ENCODE data around the gene PCDHGB3. TPM values are rescaled to one million over a fixed set of nuclear protein-coding genes. Genes with fewer than 3 reads are reported as not detected.
A peak's percentile ranks its signal among the peaks of the same experiment; 100 is the strongest.

PCDHGB3 gene
- total and polyA plus RNA-seq, 2 donors (not counting 3 experiments of a cell fraction or from before 2014, with no cell fraction given), result 1.8 to 2.0 TPM

DNA sequence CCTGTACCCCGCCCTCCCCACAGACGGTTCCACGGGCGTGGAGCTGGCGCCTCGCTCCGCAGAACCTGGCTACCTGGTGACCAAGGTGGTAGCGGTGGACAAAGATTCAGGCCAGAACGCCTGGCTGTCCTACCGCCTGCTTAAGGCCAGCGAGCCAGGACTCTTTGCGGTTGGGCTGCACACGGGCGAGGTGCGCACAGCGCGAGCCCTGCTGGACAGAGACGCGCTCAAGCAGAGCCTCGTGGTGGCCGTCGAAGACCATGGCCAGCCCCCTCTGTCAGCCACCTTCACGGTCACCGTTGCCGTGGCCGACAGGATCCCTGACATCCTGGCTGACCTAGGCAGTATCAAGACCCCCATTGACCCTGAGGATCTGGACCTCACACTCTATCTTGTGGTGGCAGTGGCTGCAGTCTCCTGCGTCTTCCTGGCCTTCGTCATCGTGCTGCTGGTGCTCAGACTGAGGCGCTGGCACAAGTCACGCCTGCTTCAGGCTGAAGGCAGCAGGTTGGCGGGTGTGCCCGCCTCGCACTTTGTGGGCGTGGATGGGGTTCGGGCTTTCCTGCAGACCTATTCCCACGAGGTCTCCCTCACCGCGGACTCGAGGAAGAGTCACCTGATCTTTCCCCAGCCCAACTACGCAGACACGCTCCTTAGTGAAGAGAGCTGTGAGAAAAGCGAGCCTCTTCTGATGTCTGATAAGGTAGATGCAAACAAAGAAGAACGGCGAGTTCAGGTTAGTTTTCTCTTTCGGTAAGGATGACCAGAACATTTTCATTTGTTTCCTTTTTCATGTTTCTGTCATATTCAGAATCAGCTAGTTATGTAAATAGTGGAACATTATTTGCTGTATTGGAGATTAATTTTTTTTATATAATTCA, 3.8 kb upstream of the PCDHGB3 start:
- intact Hi-C loops (cut with micrococcal nuclease), result no loop called here
- no peak overlapping the region for H3K4me3 ChIP-seq (replicated peaks in 1 of 3; ENCODE audit: insufficient read depth in 1 of 3, low read depth in 1 of 3, low read length in 3 of 3)

DNA sequence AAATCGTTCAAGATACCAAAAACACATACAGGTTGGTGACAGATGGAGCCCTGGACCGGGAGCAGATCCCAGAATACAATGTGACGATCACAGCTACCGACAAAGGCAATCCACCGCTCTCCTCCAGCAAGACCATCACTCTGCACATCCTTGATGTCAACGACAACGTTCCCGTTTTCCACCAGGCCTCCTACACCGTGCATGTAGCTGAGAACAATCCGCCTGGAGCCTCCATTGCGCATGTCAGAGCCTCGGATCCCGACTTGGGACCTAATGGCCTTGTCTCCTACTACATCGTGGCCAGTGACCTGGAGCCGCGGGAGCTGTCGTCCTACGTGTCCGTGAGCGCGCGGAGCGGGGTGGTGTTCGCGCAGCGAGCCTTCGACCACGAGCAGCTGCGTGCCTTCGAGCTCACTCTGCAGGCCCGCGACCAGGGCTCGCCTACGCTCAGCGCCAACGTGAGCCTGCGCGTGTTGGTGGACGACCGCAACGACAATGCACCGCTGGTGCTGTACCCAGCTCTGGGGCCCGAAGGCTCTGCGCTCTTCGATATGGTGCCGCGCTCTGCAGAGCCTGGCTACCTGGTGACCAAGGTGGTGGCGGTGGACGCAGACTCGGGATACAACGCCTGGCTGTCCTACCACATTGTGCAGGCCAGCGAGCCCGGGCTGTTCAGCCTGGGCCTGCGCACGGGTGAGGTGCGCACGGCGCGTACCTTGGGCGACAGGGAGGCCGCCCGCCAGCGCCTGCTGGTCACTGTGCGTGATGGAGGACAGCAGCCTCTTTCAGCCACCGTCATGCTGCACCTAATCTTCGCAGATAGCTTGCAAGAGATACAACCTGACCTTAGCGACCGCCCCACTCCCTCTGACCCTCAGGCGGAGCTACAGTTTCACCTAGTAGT, 1.8 kb downstream of the PCDHGB3 start:
- ChIA-PET CTCF (interaction anchor here (1.0 to 3.5 kb wide), 10 partner anchors 9 to 192 kb away, joined by 3 to 57 read pairs (median 10); partner anchors contain the start of genes PCDHB14, PCDHGA10, PCDHGA11 and PCDHGA4), POLR2A (no interaction called here)
- peaks cover 32 to 82% of the 10 kb centered on the region in 2 experiments for H3K27me3 ChIP-seq (ENCODE audit: control insufficient read depth in 2 of 2, insufficient read depth in 2 of 2, low read length in 2 of 2)
- H3K79me2 ChIP-seq (ENCODE audit: control insufficient read depth, insufficient read depth, low read length), result no peaks in the 10 kb centered on the region
- no peak overlapping the region for H3K9ac ChIP-seq (replicated peaks; ENCODE audit: extremely low read depth, insufficient read depth, low read length)
- no peaks in the 10 kb centered on the region for H3K9me3 ChIP-seq (replicated peaks; ENCODE audit: control insufficient read depth, insufficient read depth, low read length)
- H3K4me2 ChIP-seq (ENCODE audit: insufficient read depth, low read length), result no peak overlapping the region
- H2AFZ ChIP-seq (ENCODE audit: low read depth, low read length), result no peak overlapping the region
- H3K27ac ChIP-seq (ENCODE audit: insufficient read depth, low read depth, low read length), result no peak overlapping the region
- no TSS peak for BruUV-seq (replicated peaks)
- no peak for TF ChIP-seq GATA2 (IDR thresholded peaks at IDR 0.05; ENCODE audit: insufficient read depth, insufficient read length, low read depth, low read length)
- TF ChIP-seq, protein P1, sequence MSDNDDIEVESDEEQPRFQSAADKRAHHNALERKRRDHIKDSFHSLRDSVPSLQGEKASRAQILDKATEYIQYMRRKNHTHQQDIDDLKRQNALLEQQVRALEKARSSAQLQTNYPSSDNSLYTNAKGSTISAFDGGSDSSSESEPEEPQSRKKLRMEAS (IDR thresholded peaks at IDR 0.05; ENCODE audit: insufficient read depth, insufficient read length), result no peak
- no peak for TF ChIP-seq EZH2 (IDR thresholded peaks at IDR 0.05; ENCODE audit: borderline replicate concordance, low read depth, low read length, severe bottlenecking)
- no peak for TF ChIP-seq MYC (IDR thresholded peaks at IDR 0.05; ENCODE audit: low read depth, low read length)
- no peak for TF ChIP-seq POLR2A (IDR thresholded peaks at IDR 0.05; ENCODE audit: low read depth, low read length)
- TF ChIP-seq JUN (IDR thresholded peaks at IDR 0.05; ENCODE audit: borderline replicate concordance, insufficient read depth, insufficient read length, low read depth), result no peak
- no peak for TF ChIP-seq FOS (IDR thresholded peaks at IDR 0.05; ENCODE audit: borderline replicate concordance, insufficient read depth, low read length)
- TF ChIP-seq, protein P2, sequence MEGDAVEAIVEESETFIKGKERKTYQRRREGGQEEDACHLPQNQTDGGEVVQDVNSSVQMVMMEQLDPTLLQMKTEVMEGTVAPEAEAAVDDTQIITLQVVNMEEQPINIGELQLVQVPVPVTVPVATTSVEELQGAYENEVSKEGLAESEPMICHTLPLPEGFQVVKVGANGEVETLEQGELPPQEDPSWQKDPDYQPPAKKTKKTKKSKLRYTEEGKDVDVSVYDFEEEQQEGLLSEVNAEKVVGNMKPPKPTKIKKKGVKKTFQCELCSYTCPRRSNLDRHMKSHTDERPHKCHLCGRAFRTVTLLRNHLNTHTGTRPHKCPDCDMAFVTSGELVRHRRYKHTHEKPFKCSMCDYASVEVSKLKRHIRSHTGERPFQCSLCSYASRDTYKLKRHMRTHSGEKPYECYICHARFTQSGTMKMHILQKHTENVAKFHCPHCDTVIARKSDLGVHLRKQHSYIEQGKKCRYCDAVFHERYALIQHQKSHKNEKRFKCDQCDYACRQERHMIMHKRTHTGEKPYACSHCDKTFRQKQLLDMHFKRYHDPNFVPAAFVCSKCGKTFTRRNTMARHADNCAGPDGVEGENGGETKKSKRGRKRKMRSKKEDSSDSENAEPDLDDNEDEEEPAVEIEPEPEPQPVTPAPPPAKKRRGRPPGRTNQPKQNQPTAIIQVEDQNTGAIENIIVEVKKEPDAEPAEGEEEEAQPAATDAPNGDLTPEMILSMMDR (IDR thresholded peaks at IDR 0.05; ENCODE audit: extremely low read depth in 1 of 2, insufficient read depth in 1 of 2, low read depth in 1 of 2, low read length in 2 of 2), result no peak
- TF ChIP-seq POLR2AphosphoS5 (IDR thresholded peaks at IDR 0.05; ENCODE audit: insufficient read depth, low read depth, low read length), result no peak
- no peaks in the 10 kb centered on the region for H3K4me1 ChIP-seq (ENCODE audit: control insufficient read depth, extremely low read depth, insufficient read depth, low read length)
- intact Hi-C loops (cut with micrococcal nuclease) (loop anchor here (5.0 kb wide), 1 partner anchor 50 kb away; the partner anchor contains the start of gene PCDHGA11), dilution Hi-C loops (cut with MboI; ENCODE audit: extremely low pct_ligation_motif_present, low sequenced_read_pairs) (no loop called here)
- no peak for DNase-seq (ENCODE audit: low read depth, low spot score)
- H3K36me3 ChIP-seq (ENCODE audit: control insufficient read depth in 2 of 2, extremely low read depth in 1 of 2, insufficient read depth in 2 of 2, low read length in 2 of 2), result no peaks in the 10 kb centered on the region
- FAIRE-seq, result no peak
- H4K20me1 ChIP-seq (replicated peaks; ENCODE audit: control insufficient read depth, extremely low read depth, insufficient read depth, low read length), result no peaks in the 10 kb centered on the region
- no peak overlapping the region for H3K4me3 ChIP-seq (replicated peaks in 1 of 3; ENCODE audit: insufficient read depth in 1 of 3, low read depth in 1 of 3, low read length in 3 of 3)
- no peaks in the 10 kb centered on the region for H3K9me1 ChIP-seq (replicated peaks; ENCODE audit: control insufficient read depth, extremely low read depth, insufficient read depth, low read length)

More for the DNA sequence above, 3.8 kb upstream of the PCDHGB3 start:
- dilution Hi-C loops (cut with MboI; ENCODE audit: extremely low pct_ligation_motif_present, low sequenced_read_pairs), result no loop called here
- Histone ChIP-seq H3K27ac (ENCODE audit: insufficient read depth, low read depth, low read length) (no peak overlapping the region), H3K4me1 (ENCODE audit: control insufficient read depth, extremely low read depth, insufficient read depth, low read length) (no peaks in the 10 kb centered on the region), H3K27me3 (ENCODE audit: control insufficient read depth in 2 of 2, insufficient read depth in 2 of 2, low read length in 2 of 2) (peaks cover 52 to 90% of the 10 kb centered on the region in 2 experiments), H3K9me3 (replicated peaks; ENCODE audit: control insufficient read depth, insufficient read depth, low read length) (peaks cover 2% of the 10 kb centered on the region), H3K36me3 (ENCODE audit: control insufficient read depth in 2 of 2, extremely low read depth in 1 of 2, insufficient read depth in 2 of 2, low read length in 2 of 2) (no peaks in the 10 kb centered on the region), H4K20me1 (replicated peaks; ENCODE audit: control insufficient read depth, extremely low read depth, insufficient read depth, low read length) (no peaks in the 10 kb centered on the region), H3K9ac (replicated peaks; ENCODE audit: extremely low read depth, insufficient read depth, low read length) (no peak overlapping the region), H3K9me1 (replicated peaks; ENCODE audit: control insufficient read depth, extremely low read depth, insufficient read depth, low read length) (no peaks in the 10 kb centered on the region), H2AFZ (ENCODE audit: low read depth, low read length) (no peak overlapping the region), H3K79me2 (ENCODE audit: control insufficient read depth, insufficient read depth, low read length) (no peaks in the 10 kb centered on the region), H3K4me2 (ENCODE audit: insufficient read depth, low read length) (no peak overlapping the region)
- ChIA-PET POLR2A (no interaction called here), CTCF (interaction anchor here (0.8 to 1.3 kb wide), 2 partner anchors 22 to 36 kb away, joined by 3 read pairs; partner anchors contain the start of genes PCDHGA1 and PCDHGA3)
- no TSS peak for BruUV-seq (replicated peaks)
- DNase-seq (ENCODE audit: low read depth, low spot score) (no peak), FAIRE-seq (no peak)
- TF ChIP-seq POLR2AphosphoS5 (IDR thresholded peaks at IDR 0.05; ENCODE audit: insufficient read depth, low read depth, low read length), result no peak
- peak; percentile 39 for TF ChIP-seq EZH2 (IDR thresholded peaks at IDR 0.05; ENCODE audit: borderline replicate concordance, low read depth, low read length, severe bottlenecking)
- TF ChIP-seq, protein P1 (IDR thresholded peaks at IDR 0.05; ENCODE audit: insufficient read depth, insufficient read length), result no peak
